ENCODE measurements around the gene PRKN.
"Not testable (repeated sequence)": the region's sequence is repeated elsewhere in the genome, so short reads cannot be mapped to it uniquely, and the experiment has no call there.

PRKN gene

DNA sequence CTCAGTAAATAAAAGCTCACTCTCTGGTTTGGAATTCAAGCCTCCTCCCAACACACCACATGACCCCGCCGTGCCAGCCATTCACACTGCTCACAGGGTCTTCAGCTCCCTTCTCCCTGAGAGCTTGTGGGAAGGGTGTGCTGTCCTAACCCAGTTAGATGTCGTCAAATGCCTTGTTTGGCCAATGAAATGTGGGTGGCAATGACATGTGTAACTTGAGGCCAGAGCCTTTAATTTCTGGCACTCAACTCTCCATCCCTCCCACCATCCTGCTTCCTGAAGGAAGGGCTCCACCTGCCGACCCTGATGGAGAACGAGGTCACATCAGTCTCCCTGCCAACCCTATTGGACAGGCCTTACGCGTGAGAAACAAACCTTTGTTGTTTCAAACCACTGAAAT, 1229.2 kb downstream of the PRKN start:
- in situ Hi-C loops (cut with MboI; ENCODE audit: low sequenced_read_pairs, unreplicated experiment): no loop called here
- DNase-seq (ENCODE audit: low spot score): no peak
- TF ChIP-seq CTCF (IDR thresholded peaks at IDR 0.05; ENCODE audit: borderline replicate concordance, control extremely low read depth, extremely low read depth, insufficient read depth, missing control alignments): no peak

DNA sequence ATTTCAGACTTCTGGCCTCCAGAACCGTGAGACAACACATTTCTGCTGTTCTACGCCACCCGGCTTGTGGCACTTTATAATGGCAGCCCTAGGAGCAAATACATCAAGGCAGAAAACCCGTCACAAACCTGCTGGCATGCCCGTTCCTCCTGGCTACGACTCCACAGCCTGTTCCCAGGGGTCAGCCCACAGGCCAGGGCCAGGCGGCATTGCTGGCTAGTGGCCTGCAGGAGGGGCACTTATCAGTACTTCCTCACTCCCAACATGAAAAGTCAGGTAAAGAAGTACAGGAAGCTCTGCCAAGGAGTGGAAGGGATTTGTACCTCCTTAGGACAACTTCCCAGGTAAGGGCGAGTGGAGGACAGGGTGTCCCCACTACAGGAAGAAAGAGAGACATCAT, 1230.6 kb downstream of the PRKN start:
- no peak for DNase-seq (ENCODE audit: low spot score)
- in situ Hi-C loops (cut with MboI; ENCODE audit: low sequenced_read_pairs, unreplicated experiment): no loop called here
- no peak for TF ChIP-seq CTCF (IDR thresholded peaks at IDR 0.05; ENCODE audit: borderline replicate concordance, control extremely low read depth, extremely low read depth, insufficient read depth, missing control alignments)

- in situ Hi-C loops (cut with MboI; ENCODE audit: low sequenced_read_pairs, unreplicated experiment); DNase-seq (ENCODE audit: low spot score): not testable (repeated sequence)
These were observed 1231.3 kb downstream of the PRKN start for GRCh38 chr6:161496271-161496670.

DNA sequence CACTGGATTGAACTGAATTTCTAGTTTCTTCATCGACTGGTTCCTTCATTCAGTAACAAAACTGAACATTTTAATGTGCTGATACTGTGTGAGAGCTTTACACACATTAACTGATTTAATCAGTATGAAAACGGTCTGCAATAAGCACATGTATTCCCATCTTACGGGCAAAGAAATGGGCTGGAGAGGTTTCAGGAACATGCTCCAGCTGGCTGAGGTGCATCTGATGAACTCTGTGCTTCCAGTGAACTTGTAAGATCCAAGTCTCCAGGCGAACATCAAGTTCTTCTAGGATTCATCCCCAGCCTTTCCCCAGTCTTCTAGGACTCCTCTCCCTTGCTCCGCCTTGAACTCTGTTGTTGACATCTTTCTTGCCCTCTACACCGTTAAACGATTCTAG, 1233.0 kb downstream of the PRKN start:
- in situ Hi-C loops (cut with MboI; ENCODE audit: low sequenced_read_pairs, unreplicated experiment): no loop called here
- no peak for TF ChIP-seq CTCF (IDR thresholded peaks at IDR 0.05; ENCODE audit: borderline replicate concordance, control extremely low read depth, extremely low read depth, insufficient read depth, missing control alignments)
- no peak for DNase-seq (ENCODE audit: low spot score)

GRCh38 chr6:161493576-161494118, 1233.9 kb downstream of the PRKN start:
- in situ Hi-C loops (cut with MboI; ENCODE audit: low sequenced_read_pairs, unreplicated experiment): no loop called here
- no peak for TF ChIP-seq CTCF (IDR thresholded peaks at IDR 0.05; ENCODE audit: borderline replicate concordance, control extremely low read depth, extremely low read depth, insufficient read depth, missing control alignments)
- DNase-seq (ENCODE audit: low spot score): no peak

DNA sequence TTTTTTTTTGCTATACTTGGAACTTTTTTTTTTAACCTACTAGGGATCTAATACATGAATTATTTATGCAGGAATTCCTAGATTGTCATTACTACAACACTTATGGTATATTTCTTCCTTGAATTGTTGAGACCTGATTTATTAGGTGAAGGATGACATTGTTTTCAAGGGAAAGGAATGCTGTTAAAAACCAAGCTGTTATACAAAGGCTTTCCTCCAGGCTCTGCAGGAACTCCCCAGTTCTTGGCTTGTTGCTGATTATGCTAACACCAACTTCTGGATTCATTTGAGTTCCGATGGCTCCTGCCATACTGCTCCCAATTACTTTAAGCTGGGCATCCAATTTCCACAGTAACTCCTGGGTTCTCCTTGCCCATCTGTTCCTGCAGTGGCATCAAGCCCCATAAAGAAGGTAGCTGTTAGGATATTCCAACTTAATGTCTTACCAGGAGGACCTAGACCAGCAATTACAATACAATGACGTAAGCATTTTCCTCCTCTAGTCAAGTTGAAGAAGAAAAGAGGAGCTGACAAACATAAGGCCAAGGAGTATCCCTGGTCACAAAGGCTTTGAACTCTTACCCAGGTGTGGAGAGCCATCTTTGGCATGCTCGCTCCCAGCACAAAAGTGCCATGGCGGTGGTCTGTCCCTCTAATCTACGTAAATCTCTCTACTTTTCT, 1237.8 kb downstream of the PRKN start:
- in situ Hi-C loops (cut with MboI; ENCODE audit: low sequenced_read_pairs, unreplicated experiment): no loop called here
- no peak for DNase-seq (ENCODE audit: low spot score)
- TF ChIP-seq CTCF (IDR thresholded peaks at IDR 0.05; ENCODE audit: borderline replicate concordance, control extremely low read depth, extremely low read depth, insufficient read depth, missing control alignments): no peak

- in situ Hi-C loops (cut with MboI; ENCODE audit: low sequenced_read_pairs, unreplicated experiment): no loop called here
- TF ChIP-seq CTCF (IDR thresholded peaks at IDR 0.05; ENCODE audit: borderline replicate concordance, control extremely low read depth, extremely low read depth, insufficient read depth, missing control alignments): no peak
- DNase-seq (ENCODE audit: low spot score): no peak
These were observed 1239.9 kb downstream of the PRKN start for GRCh38 chr6:161487694-161488093.

Data from GM13976 (cell line).